NCI-H146 treated with DMSO at 0.1 percent for 48 hours (cell line): ENCODE measurements around the gene SLC13A3.

Source experiments
- DNase-seq: peaks from one replicate; lab custom pipeline; 2025; ENCODE audit not compliant: unreplicated experiment; lab: John Stamatoyannopoulos, UW

Gene SLC13A3

GRCh38 chr20:46545077-46545826 is 106.0 kb downstream of the SLC13A3 start:
- DNase-seq = no peak

GRCh38 chr20:46544576-46544975 is 106.7 kb downstream of the SLC13A3 start:
- DNase-seq = no peak

GRCh38 chr20:46543959-46544358 is 107.3 kb downstream of the SLC13A3 start:
- no peak for DNase-seq

GRCh38 chr20:46543033-46543432 is 108.2 kb downstream of the SLC13A3 start:
- DNase-seq = no peak

DNA sequence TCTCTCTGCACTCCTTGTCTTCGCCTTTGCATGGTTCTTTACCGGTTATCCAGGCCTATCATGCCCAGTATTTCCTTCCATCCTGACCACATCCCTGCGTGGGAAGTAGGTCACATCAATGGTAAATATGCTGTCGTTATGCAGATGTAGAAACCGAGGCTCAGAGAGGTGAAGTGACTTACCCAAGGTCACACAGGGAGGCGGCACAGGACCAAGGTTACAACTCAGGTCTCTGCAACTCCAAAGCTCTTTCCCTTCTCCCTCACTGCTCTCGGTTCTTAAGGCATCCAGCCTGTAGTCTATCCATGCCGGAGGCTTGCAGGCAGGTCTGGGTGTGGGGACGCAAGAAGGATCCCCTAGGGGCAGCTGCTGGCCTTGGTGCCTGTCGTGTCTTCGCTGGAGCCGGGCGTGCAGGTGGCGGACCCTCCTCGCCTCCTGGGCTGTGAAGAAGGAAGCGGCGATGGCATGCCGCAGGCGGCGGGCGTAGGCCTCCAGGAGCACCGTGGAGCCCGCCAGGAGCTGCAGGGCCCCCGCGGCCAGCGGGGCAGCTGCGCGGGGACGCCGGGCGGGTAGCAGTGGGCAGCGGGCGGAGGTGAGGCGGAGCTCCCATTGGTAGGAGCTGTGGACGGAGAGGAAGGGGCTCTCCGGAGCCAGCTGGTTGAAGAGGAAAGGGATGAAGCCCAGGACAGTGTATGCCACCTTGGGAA is 109.9 kb downstream of the SLC13A3 start:
- DNase-seq = no peak

- DNase-seq = no peak
Measured at GRCh38 chr20:46539113-46539512, 112.1 kb downstream of the SLC13A3 start.

DNA sequence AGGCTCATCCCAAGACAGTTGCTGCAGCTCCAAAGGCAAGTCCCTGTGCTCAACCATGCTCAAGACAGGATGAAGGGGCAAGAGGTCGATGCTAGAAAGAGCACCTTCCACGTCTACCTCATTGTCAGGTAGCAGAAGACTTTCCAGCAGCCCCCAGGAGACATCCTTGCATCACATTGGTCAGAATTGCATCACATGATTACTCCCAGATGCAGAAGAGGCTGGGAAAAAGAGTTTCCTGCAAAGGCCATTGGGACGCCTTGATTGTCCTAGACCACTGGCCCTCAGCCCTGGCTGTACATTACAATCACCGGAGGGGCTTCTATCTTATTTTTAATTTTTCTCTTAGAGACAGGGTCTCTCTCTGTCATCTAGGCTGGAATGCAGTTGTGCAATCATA is 120.6 kb downstream of the SLC13A3 start:
- no peak for DNase-seq

DNA sequence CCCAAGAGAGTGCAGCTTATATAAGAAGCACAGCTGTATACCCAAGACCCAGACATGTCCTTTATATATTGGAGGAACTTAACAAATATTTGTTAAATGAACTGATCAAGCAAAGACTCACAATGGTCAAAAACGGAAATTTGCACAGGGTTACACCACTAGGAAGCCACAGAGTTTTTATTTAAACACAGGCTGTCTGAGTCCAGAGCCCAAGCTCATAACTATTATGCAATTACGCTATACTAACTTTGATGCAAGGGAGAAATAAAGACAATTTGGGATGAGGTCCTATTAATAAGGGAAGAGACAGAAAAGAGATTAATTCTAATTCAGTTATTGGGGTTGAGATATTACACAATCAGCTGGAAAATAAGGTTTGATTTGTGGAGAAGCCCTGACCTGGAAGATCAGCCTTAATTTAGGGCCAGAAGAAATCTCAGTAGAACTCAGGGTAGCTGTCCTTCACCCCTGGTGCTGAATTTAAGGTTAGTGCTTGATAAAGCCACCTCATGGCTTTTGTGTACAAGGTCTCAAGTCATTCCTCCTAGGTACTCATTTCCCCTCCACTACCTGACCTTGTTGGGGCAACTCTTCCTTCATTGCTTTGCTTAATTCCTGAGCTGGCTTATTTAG is 127.4 kb downstream of the SLC13A3 start:
- DNase-seq = no peak

DNA sequence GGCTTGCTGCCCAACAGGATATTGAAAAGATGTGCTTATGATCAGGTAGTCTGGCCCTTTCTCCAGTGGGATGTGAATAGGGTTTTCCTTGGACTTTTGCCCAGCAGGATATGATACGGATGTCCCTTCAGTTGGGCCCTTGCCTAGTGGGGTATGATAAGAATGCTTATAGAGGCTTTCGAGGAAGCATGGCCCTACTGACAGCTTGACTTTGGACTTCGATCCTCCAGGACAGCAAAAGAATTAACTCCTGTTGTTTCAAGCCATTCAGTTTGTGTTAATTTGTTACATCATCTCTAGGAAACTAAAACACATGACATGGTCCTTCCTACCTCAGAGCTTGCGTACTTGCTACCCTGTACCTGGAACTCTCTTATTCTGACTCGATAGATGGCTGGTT is 128.2 kb downstream of the SLC13A3 start:
- no peak for DNase-seq

GRCh38 chr20:46520976-46521579 is 130.2 kb downstream of the SLC13A3 start:
- DNase-seq = peak; percentile 53

GRCh38 chr20:46520540-46520939 is 130.7 kb downstream of the SLC13A3 start:
- no peak for DNase-seq

DNA sequence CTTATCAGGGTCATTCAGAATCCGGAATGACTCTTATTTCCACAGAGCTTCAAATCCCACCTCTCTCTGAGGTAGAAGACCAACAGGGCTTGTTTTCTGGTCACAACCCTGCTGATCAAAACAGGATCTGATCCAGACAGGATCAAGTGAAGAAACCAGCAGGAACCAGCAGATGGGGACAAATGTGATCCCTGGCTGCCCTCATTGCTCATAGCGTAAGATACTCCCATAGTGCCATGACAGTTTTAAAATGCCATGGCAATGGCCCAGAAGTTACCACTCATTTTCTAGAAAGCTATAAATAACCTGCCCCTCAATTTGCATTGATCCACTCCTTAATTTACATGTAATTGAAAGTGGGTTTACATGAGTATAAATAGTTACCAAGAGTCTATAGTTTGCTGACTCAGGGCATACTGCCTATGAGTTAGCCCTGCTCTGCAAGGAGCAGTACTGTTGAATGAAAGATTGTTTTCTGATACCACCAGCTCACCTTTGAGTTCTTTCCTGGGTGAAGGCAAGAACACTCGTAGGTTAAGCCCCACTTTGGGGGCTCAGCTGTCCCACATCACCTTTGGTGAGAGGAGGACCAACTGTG is 131.7 kb downstream of the SLC13A3 start:
- DNase-seq = no peak

DNA sequence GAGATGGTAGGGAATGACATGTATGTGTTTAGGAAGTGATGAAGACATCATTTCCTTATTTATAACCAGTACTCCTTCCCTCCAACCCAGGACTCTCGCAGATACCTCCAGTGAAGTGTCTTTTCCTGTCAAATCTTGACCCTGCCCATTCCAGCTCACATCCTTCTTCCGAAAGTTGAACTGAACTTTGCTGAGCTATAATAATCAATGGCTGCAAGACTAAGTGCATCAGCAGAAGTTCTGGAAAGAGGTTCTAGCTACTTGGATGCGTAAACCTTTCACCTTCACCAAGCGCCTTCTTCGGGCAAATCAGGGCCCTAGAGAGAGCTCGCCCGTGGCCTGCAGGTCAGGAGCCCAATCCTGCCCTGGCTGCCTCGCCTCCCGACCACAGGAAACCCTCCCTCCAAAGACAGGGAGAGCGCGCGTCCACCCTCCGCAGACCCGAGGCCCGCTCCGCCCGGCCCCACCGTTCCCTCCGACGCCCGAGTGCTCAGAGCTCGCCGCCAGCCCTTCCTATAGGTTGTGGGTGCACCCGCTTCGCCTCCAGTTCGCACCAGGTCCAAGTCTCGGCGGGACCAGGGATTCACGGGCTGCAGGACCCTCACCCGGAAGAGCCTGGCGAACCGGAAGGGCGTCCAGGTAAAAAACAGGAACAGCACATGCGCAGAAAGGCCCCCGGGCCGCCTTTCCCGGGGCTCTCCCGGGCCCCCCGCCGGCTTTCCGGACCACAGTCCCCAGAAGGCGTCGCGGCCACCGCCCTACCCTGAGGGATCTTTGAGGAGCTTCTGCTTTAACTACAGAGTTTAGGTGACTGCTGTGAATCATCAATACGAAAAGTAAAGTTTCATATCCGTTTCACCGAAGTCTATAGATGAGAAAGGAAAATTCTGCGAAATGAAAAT is 138.1 kb downstream of the SLC13A3 start, which contains the start of gene ZNF334:
TSS of gene ZNF334 (minus strand) at position 617 of the 902 bp plus-strand sequence. CDS start 1,457 bp downstream, outside the sequence.
- peak; percentile 89 for DNase-seq

DNA sequence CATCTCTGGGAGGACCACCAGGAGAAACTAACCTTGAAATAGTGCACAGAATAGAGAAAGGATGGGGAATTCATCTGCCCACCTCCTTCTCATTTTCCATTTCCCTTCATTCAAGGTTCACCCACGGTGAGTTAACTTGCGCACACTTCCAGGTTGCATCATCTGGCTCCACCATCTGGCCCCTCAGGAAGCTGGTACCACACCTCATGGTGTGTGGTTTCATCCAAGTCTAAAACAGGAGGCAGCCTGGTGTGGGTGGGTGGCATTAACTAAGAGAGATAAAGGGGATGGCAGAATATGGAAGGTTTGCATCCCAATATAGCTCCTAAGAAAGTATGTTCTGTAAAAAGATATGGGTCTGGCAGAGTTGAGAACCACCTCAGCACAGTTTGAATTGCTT is 141.7 kb downstream of the SLC13A3 start:
- no peak for DNase-seq
